Erythroblast (primary cell): Measurements from ENCODE around the gene NTN5.

Experiments
- GATA1 ChIP-seq: IDR thresholded peaks from 2 replicates; pipeline ENCODE4 v1.6.1; 2011; ENCODE audit warnings: low read depth, mild to moderate bottlenecking, control low read depth, low read length, moderate library complexity
- POLR2A ChIP-seq: IDR thresholded peaks from 2 replicates; pipeline ENCODE4 v1.6.1; 2011; ENCODE audit warnings: mild to moderate bottlenecking, low read length

DNA sequence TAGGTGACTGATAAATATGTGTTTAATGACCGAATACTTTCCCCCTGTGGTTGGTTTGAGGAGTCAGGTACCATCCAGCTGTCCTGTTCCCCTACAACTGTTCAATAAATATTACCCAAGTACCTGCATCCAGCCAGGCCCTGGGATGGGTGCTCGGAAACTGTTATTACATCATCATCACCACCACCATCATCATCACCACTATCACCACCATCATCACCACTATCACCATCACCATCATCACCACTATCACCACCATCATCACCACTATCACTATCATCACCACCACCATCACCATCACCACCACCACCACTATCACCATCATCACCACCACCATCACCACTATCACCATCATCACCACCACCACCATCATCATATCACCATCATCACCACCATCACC lies 4.1 kb downstream of the NTN5 start:
- TF ChIP-seq POLR2A (no peak), GATA1 (no peak)
